SK-N-MC (cell line): ENCODE measurements around the gene ACBD3.
"Not testable (repeated sequence)": the region's sequence is repeated elsewhere in the genome, so short reads cannot be mapped to it uniquely, and the experiment has no call there.

Experiments used
- EZH2 ChIP-seq: fragments of 200-600 bp; sonication (generic); IDR thresholded peaks from one replicate; pipeline ENCODE4 v1.6.1; 2017; ENCODE audit warnings: antibody characterized with exemption
- FOXP2 ChIP-seq: optimal IDR thresholded peaks from 2 replicates; pipeline ENCODE3; 2011; ENCODE audit warnings: mild to moderate bottlenecking, moderate library complexity; ENCODE audit not compliant: insufficient read depth; ENCODE audit errors: extremely low read length, control extremely low read depth
- POLR2AphosphoS5 ChIP-seq: IDR thresholded peaks from 2 replicates; pipeline ENCODE4 v1.6.1; 2012; ENCODE audit warnings: mild to moderate bottlenecking, low read depth, low read length, borderline replicate concordance

- TF ChIP-seq POLR2AphosphoS5, EZH2, FOXP2: not testable (repeated sequence)
Measured at GRCh38 chr1:226202666-226203065, 16.1 kb upstream of the ACBD3 start.
